GM18861 (cell line): ENCODE measurements around the gene KCNQ5.
"Not testable (repeated sequence)": the region's sequence is repeated elsewhere in the genome, so short reads cannot be mapped to it uniquely, and the experiment has no call there.

Experiments used
- ATAC-seq: cut with Tn5 transposase; IDR thresholded peaks from one replicate; pipeline ENCODE4 v1.9.1; 2021; ENCODE audit not compliant: unreplicated experiment

Gene KCNQ5

GRCh38 chr6:72892901-72893300 lies 271.0 kb downstream of the KCNQ5 start:
- no peak for ATAC-seq

DNA sequence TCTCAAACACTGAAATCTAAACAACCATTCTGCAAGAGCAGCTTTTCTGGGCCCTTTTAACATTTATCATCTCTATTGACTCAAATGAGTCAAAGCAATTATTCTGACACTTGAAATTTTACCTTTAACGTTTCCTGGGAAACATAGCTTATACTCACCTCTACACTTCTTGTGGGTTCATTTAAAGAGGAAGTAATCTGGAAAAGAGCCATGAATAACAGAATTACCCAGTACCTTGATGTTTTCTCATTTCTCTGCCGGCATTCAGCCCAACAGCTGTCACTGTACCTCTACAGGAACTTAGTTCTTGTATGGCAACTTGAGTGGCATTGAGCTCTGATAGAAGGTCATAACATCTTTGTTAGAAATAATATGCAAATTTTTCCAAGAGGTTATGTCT lies 272.2 kb downstream of the KCNQ5 start:
- no peak for ATAC-seq

DNA sequence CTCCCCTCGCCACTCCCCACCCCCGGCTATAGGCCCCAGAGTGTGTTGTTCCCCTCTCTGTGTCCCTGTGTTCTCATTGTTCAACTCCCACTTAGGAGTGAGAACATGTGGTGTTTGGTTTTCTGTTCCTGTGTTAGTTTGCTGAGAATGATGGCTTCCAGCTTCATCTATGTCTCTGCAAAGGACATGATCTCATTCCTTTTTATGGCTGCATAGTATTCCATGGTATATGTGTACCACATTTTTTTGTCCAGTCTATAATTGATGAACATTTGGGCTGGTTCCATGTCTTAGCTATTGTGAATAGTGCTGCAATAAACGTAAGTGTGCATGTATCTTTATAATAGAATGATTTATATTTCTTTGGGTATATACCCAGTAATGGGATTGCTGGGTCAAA lies 276.4 kb downstream of the KCNQ5 start:
- not testable (repeated sequence) for ATAC-seq

GRCh38 chr6:72905705-72906478 lies 284.0 kb downstream of the KCNQ5 start:
- ATAC-seq = no peak

DNA sequence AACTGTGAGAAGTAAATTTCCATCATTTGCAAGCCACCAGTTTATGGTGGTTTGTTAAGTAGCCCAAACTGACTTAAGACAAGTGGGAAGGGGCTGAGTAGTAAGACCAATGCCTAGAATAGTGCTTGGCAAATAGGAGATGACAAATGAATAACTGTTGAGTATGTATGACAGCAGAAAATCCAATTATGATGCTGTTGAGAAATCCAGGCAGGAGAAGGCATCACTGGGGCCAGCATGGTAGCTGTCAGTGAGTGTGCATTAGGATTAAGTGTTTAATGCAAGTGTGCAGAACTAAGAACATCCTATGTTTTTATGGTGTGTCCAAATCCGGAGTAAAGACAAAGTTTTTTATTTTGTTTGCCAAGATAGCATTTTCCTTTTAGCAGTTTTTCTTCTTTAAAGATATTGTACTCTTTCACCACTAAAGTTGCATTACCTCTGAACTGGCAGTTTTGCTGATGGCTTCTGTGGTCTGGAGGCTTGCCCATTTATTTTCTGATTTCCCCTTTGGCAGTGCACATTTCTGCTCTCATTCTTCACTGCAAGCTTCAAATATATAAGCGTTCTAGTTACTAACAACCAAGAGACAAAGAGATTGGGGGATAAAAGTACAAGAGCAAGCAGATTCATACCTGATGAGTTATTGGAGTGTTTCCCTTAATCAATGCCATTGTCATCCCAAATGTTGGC lies 289.7 kb downstream of the KCNQ5 start:
- ATAC-seq = no peak

DNA sequence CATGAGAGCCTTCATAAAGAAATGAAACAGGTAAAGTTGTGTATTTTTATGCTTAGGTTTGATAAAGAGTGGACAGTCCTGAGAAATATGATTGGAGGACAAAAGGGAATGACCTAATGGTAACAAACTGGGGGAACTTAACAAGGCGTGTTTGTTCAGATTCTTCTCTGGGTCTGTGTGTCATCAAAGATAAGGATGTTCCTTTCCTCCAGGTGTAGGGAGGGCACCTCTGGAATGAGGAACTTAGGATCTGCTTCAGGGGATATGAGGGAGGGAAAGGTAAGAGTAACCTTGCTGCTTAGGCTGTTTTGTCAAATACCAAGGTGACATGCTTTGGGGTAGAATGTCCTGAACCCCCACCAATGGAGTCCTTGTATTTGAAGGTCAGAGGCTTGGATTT lies 291.9 kb downstream of the KCNQ5 start:
- no peak for ATAC-seq

- ATAC-seq = no peak
These were observed 294.4 kb downstream of the KCNQ5 start for GRCh38 chr6:72916298-72916697.

DNA sequence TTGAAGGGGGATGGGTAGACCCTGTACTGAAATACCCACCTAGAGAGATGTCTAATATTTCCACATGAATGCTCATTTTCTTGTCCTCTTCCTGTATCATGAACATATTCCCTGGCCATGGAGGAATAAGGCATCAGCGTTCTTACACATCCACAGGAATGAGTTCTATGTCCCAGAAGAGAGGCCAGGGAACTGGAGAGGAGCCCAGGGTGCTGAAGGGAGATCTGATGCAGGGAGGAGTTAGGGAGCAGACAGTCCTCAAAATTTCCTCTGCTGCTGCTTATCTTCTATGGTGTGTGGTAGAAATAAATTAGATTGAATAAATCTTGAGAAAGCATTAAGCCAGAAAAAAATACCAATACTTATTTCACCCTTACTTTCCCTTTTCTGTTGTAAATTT lies 295.0 kb downstream of the KCNQ5 start:
- no peak for ATAC-seq

DNA sequence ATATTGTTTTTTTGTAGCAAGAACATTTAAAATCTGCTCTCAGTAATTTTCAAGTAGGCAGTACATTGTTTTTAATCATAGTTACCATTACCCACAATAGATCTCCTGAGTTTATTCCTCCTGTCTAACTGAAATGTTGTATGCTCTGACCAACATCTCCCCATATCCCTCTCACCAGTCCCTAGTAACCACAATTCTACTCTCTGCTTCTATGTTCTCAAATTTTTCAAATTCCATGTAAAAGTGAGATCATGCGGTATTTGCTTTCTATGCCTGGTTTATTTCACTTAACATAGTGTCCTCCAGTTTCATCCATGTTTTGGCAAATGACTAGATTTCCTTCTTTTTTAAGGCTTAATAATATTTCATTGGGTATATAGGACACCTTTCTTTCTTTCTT lies 300.5 kb downstream of the KCNQ5 start:
- ATAC-seq = no peak

DNA sequence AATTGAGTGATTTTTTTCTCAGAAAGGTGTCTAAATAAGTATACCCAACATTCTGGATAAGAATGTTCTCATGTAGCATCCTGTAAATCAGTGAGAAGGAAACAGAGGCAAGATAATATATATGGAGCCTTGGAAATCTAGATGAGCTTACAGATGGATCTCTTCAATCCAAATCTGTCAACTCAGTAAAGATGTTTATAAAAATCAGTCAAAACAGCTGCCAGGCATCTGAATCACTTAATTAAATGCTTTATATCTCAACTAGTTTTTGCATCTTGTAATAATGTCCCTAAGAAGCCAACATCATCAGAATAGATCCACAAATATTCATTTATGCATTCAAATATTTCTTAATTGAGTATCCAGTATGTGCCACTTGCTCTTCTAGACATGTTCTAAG lies 303.3 kb downstream of the KCNQ5 start:
- ATAC-seq = no peak

DNA sequence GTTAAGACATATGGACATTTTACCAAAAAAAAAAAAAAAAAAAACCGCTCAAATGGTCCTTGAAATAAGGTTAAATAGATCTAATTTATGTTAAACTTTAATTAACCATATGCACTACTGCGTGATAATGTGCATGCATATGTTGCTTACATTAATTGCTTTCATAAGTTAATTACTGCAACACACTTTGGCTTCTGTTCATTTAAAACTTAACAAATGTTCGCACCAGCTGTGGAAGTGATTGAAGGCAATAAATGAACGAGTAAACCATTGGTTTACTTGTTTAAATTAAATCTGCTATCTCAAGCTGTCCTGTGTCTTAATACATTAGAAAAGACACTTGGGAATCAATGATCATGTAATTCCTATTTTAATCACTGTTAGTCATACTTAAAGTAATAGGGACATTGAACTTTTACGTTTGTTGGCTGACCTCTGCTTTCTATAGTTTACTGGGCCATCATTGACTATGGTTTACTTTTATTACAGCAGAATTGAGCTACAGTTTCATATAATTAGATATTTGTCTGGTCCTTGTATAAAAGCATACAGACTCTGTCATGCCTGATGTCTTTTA lies 308.8 kb downstream of the KCNQ5 start:
- no peak for ATAC-seq

- no peak for ATAC-seq
These were observed 309.5 kb downstream of the KCNQ5 start for GRCh38 chr6:72931325-72931887.

DNA sequence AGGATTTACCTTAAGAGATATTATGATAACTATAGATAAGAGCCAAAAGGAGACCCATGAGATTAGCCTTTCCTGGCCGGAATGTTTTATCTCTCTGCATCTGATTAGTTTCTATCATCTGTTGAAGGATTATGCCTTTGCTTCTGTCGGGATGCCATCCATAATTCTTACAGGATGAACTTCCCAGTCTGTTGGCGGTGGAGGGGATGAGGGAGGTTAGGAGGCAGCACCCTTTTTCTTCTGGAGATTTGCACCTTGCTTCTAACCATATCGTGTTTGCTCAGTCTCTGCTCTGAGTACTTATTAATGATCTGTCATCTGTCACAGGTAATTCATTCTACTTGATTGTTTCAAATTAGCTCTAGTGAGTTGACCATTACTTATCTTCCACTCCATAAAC lies 311.4 kb downstream of the KCNQ5 start:
- ATAC-seq = no peak

DNA sequence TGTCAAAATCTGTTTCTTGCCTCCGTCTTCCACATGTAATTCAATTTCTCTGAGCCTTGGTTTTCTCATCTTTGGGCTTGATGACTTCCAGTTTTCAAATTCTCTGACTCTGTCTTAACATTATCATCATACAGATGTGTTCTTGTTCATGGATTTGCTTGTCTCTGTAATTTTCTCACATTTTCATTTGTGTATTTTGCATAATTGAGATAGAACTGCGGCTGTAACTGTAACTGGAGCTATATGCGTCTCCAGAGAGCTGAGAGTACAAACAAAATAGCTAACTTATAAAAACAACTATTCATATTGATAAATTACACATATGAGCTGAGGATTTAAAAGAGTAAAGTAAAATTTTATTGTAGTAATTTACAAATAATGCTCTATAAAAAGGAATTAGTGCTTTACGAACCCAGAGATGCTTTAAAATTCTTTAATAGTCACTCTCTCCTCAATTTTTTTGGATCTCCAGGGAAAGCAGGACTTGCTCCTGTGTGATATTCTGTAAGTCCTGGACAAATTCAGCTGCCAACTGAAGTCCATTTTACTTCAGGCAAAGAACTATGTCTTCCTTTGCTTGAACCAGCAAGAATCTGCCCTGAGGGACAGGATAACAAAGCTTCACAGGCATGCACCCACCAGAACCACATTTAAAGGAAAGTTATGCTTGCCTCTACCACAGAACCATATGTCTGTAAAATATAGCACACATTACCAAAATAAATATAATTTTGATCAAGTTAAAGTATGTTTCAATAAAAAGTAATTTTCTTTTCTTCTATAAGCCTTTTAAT lies 315.1 kb downstream of the KCNQ5 start:
- ATAC-seq = no peak

DNA sequence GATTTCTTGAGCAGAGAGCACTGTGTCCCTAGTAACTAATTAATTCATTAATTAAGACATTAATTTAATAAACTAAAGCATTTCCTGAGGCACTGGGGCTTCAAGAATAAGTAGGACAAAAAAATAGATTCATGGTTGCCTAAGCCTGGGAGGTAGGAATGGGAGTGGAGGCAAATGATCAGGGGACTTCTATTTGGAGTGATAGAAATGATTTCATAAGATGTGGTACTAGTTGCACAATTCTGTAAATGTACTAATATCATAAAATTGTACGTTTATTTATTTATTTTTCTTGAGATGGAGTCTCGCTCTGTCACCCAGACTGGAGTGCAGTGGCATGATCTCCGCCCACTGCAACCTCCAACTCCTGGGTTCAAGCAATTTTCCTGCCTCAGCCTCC lies 316.2 kb downstream of the KCNQ5 start:
- ATAC-seq = no peak

DNA sequence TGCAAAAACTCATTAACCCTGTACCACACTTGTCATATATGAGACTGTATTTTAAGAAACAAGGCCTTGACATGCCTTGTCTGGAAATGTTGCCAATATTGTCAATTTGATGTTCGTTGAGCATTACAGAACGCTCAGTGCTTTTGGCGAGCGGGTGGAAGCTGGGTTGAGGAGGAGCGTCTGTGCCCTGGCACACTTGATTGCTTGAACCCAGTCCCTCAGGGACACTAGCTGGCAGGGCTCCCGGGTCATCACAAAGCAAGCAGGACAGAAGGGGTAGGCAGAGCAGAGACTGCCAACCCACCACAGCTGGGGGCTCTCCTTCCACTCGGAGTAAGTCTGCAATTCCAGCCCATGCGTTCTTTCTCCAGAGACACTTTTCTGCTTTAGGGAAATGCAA lies 317.1 kb downstream of the KCNQ5 start:
- no peak for ATAC-seq

GRCh38 chr6:72940265-72940664 lies 318.4 kb downstream of the KCNQ5 start:
- no peak for ATAC-seq

DNA sequence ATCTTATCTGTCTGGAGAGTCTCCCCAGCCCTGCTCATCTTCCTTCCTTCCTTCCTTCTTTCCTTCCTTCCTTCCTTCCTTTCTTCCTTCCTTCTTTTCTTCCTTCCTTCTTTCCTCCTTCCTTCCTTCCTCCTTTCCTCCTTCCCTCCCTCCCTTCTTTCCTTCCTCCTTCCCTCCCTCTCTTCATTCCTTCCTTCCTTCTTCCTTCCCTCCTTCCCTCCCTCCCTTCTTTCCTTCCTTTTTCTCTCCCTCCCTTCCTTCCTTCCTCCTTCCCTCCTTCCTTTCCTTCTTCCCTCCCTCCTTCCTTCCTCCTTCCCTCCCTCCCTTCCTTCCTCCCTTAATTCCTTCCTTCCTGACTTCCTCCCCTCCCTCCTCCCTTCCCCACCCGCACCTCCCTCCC lies 319.4 kb downstream of the KCNQ5 start:
- ATAC-seq = no peak

GRCh38 chr6:72941751-72942150 lies 319.9 kb downstream of the KCNQ5 start:
- ATAC-seq = no peak

- ATAC-seq = no peak
These were observed 321.8 kb downstream of the KCNQ5 start for GRCh38 chr6:72943699-72944098.

- no peak for ATAC-seq
These were observed 322.8 kb downstream of the KCNQ5 start for GRCh38 chr6:72944660-72945059.
